Measurements from ENCODE around the gene MMP13. TPM values are rescaled to one million over a fixed set of nuclear protein-coding genes. Genes with fewer than 3 reads are reported as not detected.

Gene MMP13
- total and polyA plus RNA-seq, 2 of the 13 experiments (the other 11 are each of a cell fraction or from before 2014, with no cell fraction given) = not detected

DNA sequence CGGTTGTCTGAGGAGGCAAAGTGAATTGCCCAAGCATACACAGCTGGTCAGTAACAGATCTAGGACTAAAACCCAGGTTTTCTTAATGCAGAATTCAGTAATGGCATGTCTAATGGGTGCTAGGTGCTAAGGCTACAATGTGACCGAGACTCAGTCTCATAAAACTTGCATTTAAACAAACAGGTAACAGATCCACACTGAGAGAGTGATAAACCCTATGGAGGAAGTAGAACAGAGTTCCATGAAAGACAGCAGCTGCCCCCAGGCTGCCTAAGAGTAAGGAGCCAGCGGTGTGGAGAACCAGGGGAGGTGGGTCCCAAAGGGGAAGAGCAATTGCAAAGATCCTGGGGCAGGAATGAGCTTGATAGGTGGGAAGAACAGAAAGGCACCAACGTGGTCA lies 27.3 kb downstream of the MMP13 start (continued):
- TF ChIP-seq DR1 (CRISPR knock-in tag; IDR thresholded peaks at IDR 0.05) = no peak

DNA sequence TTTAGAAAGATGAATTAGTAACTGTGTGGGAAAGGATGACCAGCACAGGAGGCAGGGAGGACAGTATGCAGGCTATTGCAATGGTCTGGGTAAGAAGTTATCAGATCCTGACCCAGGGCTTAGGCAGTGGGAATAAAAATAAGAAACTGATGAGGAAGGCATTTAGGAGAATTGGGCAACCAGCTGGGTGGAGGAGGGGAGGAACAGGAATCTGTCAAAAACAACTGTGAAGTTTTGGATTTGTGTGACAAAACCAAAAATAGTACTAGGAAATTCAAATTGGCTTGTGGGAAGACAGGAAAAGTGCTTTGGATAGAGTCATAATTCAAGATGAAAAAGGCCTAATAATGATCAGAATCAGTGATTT lies 27.9 kb downstream of the MMP13 start:
- H3K79me2 ChIP-seq (ENCODE audit: insufficient read depth, low read length) = no peaks in the 10 kb centered on the region
- no peaks in the 10 kb centered on the region for H3K9me3 ChIP-seq (ENCODE audit: low read length)
- H3K9ac ChIP-seq (ENCODE audit: insufficient read depth, low read depth, low read length) = no peak overlapping the region
- in situ Hi-C loops (cut with HindIII; ENCODE audit: extremely low pct_ligation_motif_present, low pct_unique_long_range_greater_than_20kb) (loop anchor here (25.0 kb wide), 1 partner anchor 190 kb away; no protein-coding TSS in a partner anchor), intact Hi-C loops (cut with micrococcal nuclease; ENCODE audit: unreplicated experiment) (no loop called here)
- no peak overlapping the region for H3K27ac ChIP-seq (ENCODE audit: extremely low read length, insufficient read depth, low read length)
- no TSS peak for BruUV-seq (replicated peaks)
- DNase-seq (ENCODE audit: low spot score) (no peak), FAIRE-seq (no peak), ATAC-seq (no peak)
- H3K4me1 ChIP-seq (ENCODE audit: insufficient read depth, low read length) = no peaks in the 10 kb centered on the region
- no peaks in the 10 kb centered on the region for H3K36me3 ChIP-seq (replicated peaks in 1 of 2; ENCODE audit: control insufficient read depth in 1 of 2, insufficient read depth in 2 of 2, low read length in 2 of 2)
- no peaks in the 10 kb centered on the region for H4K20me1 ChIP-seq (ENCODE audit: insufficient read depth, low read length)
- ChIA-PET POLR2A (no interaction called here), CTCF (ENCODE audit: low intra/inter-chr PET ratio, low total read pairs) (no interaction called here)
- H3K4me3 ChIP-seq (replicated peaks in 1 of 3; ENCODE audit: insufficient read depth in 1 of 3, low read depth in 2 of 3, low read length in 3 of 3) = no peak overlapping the region
- H2AFZ ChIP-seq (ENCODE audit: low read length) = no peak overlapping the region
- no peaks in the 10 kb centered on the region for H3K27me3 ChIP-seq (ENCODE audit: control insufficient read depth in 1 of 2, insufficient read depth in 2 of 2, low read length in 2 of 2)
- H3K4me2 ChIP-seq (ENCODE audit: low read depth, low read length) = no peak overlapping the region
- TF ChIP-seq, protein P1, sequence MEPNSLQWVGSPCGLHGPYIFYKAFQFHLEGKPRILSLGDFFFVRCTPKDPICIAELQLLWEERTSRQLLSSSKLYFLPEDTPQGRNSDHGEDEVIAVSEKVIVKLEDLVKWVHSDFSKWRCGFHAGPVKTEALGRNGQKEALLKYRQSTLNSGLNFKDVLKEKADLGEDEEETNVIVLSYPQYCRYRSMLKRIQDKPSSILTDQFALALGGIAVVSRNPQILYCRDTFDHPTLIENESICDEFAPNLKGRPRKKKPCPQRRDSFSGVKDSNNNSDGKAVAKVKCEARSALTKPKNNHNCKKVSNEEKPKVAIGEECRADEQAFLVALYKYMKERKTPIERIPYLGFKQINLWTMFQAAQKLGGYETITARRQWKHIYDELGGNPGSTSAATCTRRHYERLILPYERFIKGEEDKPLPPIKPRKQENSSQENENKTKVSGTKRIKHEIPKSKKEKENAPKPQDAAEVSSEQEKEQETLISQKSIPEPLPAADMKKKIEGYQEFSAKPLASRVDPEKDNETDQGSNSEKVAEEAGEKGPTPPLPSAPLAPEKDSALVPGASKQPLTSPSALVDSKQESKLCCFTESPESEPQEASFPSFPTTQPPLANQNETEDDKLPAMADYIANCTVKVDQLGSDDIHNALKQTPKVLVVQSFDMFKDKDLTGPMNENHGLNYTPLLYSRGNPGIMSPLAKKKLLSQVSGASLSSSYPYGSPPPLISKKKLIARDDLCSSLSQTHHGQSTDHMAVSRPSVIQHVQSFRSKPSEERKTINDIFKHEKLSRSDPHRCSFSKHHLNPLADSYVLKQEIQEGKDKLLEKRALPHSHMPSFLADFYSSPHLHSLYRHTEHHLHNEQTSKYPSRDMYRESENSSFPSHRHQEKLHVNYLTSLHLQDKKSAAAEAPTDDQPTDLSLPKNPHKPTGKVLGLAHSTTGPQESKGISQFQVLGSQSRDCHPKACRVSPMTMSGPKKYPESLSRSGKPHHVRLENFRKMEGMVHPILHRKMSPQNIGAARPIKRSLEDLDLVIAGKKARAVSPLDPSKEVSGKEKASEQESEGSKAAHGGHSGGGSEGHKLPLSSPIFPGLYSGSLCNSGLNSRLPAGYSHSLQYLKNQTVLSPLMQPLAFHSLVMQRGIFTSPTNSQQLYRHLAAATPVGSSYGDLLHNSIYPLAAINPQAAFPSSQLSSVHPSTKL (CRISPR knock-in tag; IDR thresholded peaks at IDR 0.05) = no peak
- TF ChIP-seq ZNF615 (CRISPR knock-in tag; IDR thresholded peaks at IDR 0.05; ENCODE audit: borderline replicate concordance) = no peak
- TF ChIP-seq ZNF282 (IDR thresholded peaks at IDR 0.05; ENCODE audit: partially characterized antibody) = no peak
- no peak for TF ChIP-seq ZBTB4 (CRISPR knock-in tag; IDR thresholded peaks at IDR 0.05; ENCODE audit: borderline replicate concordance)
- TF ChIP-seq, protein P2, sequence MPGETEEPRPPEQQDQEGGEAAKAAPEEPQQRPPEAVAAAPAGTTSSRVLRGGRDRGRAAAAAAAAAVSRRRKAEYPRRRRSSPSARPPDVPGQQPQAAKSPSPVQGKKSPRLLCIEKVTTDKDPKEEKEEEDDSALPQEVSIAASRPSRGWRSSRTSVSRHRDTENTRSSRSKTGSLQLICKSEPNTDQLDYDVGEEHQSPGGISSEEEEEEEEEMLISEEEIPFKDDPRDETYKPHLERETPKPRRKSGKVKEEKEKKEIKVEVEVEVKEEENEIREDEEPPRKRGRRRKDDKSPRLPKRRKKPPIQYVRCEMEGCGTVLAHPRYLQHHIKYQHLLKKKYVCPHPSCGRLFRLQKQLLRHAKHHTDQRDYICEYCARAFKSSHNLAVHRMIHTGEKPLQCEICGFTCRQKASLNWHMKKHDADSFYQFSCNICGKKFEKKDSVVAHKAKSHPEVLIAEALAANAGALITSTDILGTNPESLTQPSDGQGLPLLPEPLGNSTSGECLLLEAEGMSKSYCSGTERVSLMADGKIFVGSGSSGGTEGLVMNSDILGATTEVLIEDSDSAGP (CRISPR knock-in tag; IDR thresholded peaks at IDR 0.05; ENCODE audit: borderline replicate concordance) = no peak
- TF ChIP-seq SNAI1 (CRISPR knock-in tag; IDR thresholded peaks at IDR 0.05; ENCODE audit: borderline replicate concordance) = no peak
- no peak for TF ChIP-seq SKI (IDR thresholded peaks at IDR 0.05; ENCODE audit: partially characterized antibody)
- TF ChIP-seq NR0B2 (CRISPR knock-in tag; IDR thresholded peaks at IDR 0.05) = no peak
- no peak for TF ChIP-seq KMT2B (CRISPR knock-in tag; IDR thresholded peaks at IDR 0.05)
- no peak for TF ChIP-seq REL (CRISPR knock-in tag; conservative IDR thresholded peaks at IDR 0.05)
- TF ChIP-seq ZFP36 (IDR thresholded peaks at IDR 0.05; ENCODE audit: borderline replicate concordance, low read depth, low read length, partially characterized antibody) = no peak
- TF ChIP-seq NFE2L1 (CRISPR knock-in tag; IDR thresholded peaks at IDR 0.05; ENCODE audit: borderline replicate concordance) = no peak
